Liver (tissue), 9 donors: Measurements from ENCODE around the gene JAKMIP3. TPM values are rescaled to one million over a fixed set of nuclear protein-coding genes. Genes with fewer than 3 reads are reported as not detected.

Experiments
- DNase-seq: peaks from one replicate; pipeline ENCODE4 v3.0.0-alpha.2; 2017; ENCODE audit warnings: low spot score
- H3K27ac ChIP-seq, 2 donors: one replicate each; pipeline ENCODE4 v1.7.0; 2013; ENCODE audit warnings: inconsistent platforms in 2 of 2, low read length in 2 of 2, control low read depth in 1 of 2, low read depth in 1 of 2, mild to moderate bottlenecking in 1 of 2
- H3K27me3 ChIP-seq, 4 donors: one replicate each; pipeline versions ENCODE4 v1.6.1 to v1.7.0; 2013; ENCODE audit warnings: low read length in 3 of 4, inconsistent platforms in 1 of 4, mild to moderate bottlenecking in 1 of 4, moderate library complexity in 1 of 4; ENCODE audit not compliant: control insufficient read depth in 4 of 4, insufficient read depth in 4 of 4
- H3K36me3 ChIP-seq, 4 donors: one replicate each; pipeline versions ENCODE4 v1.6.1 to v1.7.0; 2013; ENCODE audit warnings: low read length in 3 of 4, mild to moderate bottlenecking in 3 of 4, low read depth in 1 of 4, moderate library complexity in 1 of 4; ENCODE audit not compliant: control insufficient read depth in 4 of 4, insufficient read depth in 3 of 4
- H3K4me1 ChIP-seq, 4 donors: one replicate each; pipeline versions ENCODE4 v1.6.1 to v1.7.0; 2013; ENCODE audit warnings: low read length in 3 of 4, mild to moderate bottlenecking in 3 of 4, moderate library complexity in 1 of 4; ENCODE audit not compliant: control insufficient read depth in 4 of 4, insufficient read depth in 4 of 4
- H3K4me3 ChIP-seq, 3 donors: one replicate each; pipeline versions ENCODE4 v1.6.1 to v1.7.0; 2013; ENCODE audit warnings: low read length in 3 of 3, control low read depth in 1 of 3, low read depth in 1 of 3, mild to moderate bottlenecking in 1 of 3
- H3K9ac ChIP-seq, 2 donors: one replicate each; pipeline ENCODE4 v1.7.0; 2013; ENCODE audit warnings: low read length in 2 of 2, mild to moderate bottlenecking in 2 of 2, moderate library complexity in 2 of 2, control low read depth in 1 of 2, low read depth in 1 of 2
- H3K9me3 ChIP-seq, 4 donors: one replicate each; pipeline versions ENCODE4 v1.6.1 to v1.7.0; 2013; ENCODE audit warnings: low read length in 3 of 4; ENCODE audit not compliant: control insufficient read depth in 4 of 4
- EGR1 ChIP-seq, 2 donors: IDR thresholded peaks; 2 replicates each; pipeline ENCODE4 v1.6.1; 2016 to 2018; ENCODE audit warnings: antibody characterized with exemption in 2 of 2, low read depth in 2 of 2
- FOXA1 ChIP-seq: IDR thresholded peaks from 2 replicates; pipeline ENCODE4 v1.6.1; 2016; ENCODE audit warnings: antibody characterized with exemption
- FOXA2 ChIP-seq: IDR thresholded peaks from 2 replicates; pipeline ENCODE4 v1.6.1; 2016; ENCODE audit warnings: antibody characterized with exemption
- GABPA ChIP-seq, 2 donors: IDR thresholded peaks in 1 of 2; conservative IDR thresholded peaks in 1 of 2; 2 replicates each; pipeline ENCODE4 v1.6.1; 2016; ENCODE audit warnings: antibody characterized with exemption in 2 of 2, mild to moderate bottlenecking in 1 of 2, moderate library complexity in 1 of 2
- HNF4A ChIP-seq, 2 donors: conservative IDR thresholded peaks; 2 replicates each; pipeline ENCODE4 v1.6.1; 2016; ENCODE audit warnings: antibody characterized with exemption in 2 of 2, mild to moderate bottlenecking in 2 of 2
- HNF4G ChIP-seq: IDR thresholded peaks from 2 replicates; pipeline ENCODE4 v1.6.1; 2016; ENCODE audit warnings: antibody characterized with exemption
- JUND ChIP-seq, 2 donors: IDR thresholded peaks; 2 replicates each; pipeline ENCODE4 v1.6.1; 2016; ENCODE audit warnings: antibody characterized with exemption in 2 of 2
- NR2F2 ChIP-seq: IDR thresholded peaks from 2 replicates; pipeline ENCODE4 v1.6.1; 2016; ENCODE audit warnings: antibody characterized with exemption
- RAD21 ChIP-seq, 2 donors: IDR thresholded peaks; 2 replicates each; pipeline ENCODE4 v1.6.1; 2016; ENCODE audit warnings: antibody characterized with exemption in 2 of 2, mild to moderate bottlenecking in 2 of 2
- RXRA ChIP-seq, 2 donors: IDR thresholded peaks; 2 replicates each; pipeline ENCODE4 v1.6.1; 2017 to 2018; ENCODE audit warnings: antibody characterized with exemption in 2 of 2, mild to moderate bottlenecking in 1 of 2
- SP1 ChIP-seq: IDR thresholded peaks from 2 replicates; pipeline ENCODE4 v1.6.1; 2018; ENCODE audit warnings: antibody characterized with exemption, mild to moderate bottlenecking
- TAF1 ChIP-seq: conservative IDR thresholded peaks from 2 replicates; pipeline ENCODE4 v1.6.1; 2016; ENCODE audit warnings: antibody characterized with exemption, mild to moderate bottlenecking
- YY1 ChIP-seq: IDR thresholded peaks from 2 replicates; pipeline ENCODE4 v1.6.1; 2016; ENCODE audit warnings: antibody characterized with exemption, mild to moderate bottlenecking
- WGBS: extraction: QIAGEN DNeasy Blood & Tissue Kit; methylation state at CpG from one replicate; pipeline ENCODE4 v1.1.7; 2013; 5-methylcytosine and 5-hydroxymethylcytosine counted together
- polyA plus RNA-seq, 2 donors: library from polyadenylated mRNA; stranded (reverse) in 1 of 2; unstranded in 1 of 2; fragments of 200-250 nt in 1 of 2; fragments of >200 nt in 1 of 2; fragmentation: Nextera tagmentation in 1 of 2; extraction: Ambion mirVana in 1 of 2; gene quantifications; one replicate each; pipeline versions ENCODE4 v1.2.1 to v1.2.3, GENCODE V29; 2013 to 2015
- total RNA-seq, 2 donors: library from RNA; depleted of rRNA; stranded (reverse); fragments of >200 nt; gene quantifications; one replicate each; pipeline ENCODE4 v1.2.3, GENCODE V29; 2014
- TF ChIP-seq, protein P1 (sequence below): IDR thresholded peaks from 2 replicates; pipeline ENCODE4 v1.6.1; 2016; ENCODE audit warnings: antibody characterized with exemption
- TF ChIP-seq, protein P2 (sequence below): fragments of 150-350 bp; IDR thresholded peaks from 2 replicates; pipeline ENCODE4 v1.5.1; 2017; ENCODE audit warnings: improper control_type of control experiment, low read depth, low read length; ENCODE audit not compliant: missing input control
- TF ChIP-seq, protein P3 (sequence below): IDR thresholded peaks from 2 replicates; pipeline ENCODE4 v1.6.1; 2016; ENCODE audit warnings: antibody characterized with exemption
- TF ChIP-seq, protein P4 (sequence below): IDR thresholded peaks from 2 replicates; pipeline ENCODE4 v1.6.1; 2016; ENCODE audit warnings: antibody characterized with exemption, mild to moderate bottlenecking
- TF ChIP-seq, protein P5 (sequence below): IDR thresholded peaks from 2 replicates; pipeline ENCODE4 v1.6.1; 2016; ENCODE audit warnings: antibody characterized with exemption
- donor health status: healthy.
- donor health status: healthy.
- donor health status: healthy.
- donor health status: healthy.
- donor health status: healthy.

Gene JAKMIP3
- total and polyA plus RNA-seq, 4 donors: 0.08 to 0.17 (median 0.09) TPM; not detected in 1

DNA sequence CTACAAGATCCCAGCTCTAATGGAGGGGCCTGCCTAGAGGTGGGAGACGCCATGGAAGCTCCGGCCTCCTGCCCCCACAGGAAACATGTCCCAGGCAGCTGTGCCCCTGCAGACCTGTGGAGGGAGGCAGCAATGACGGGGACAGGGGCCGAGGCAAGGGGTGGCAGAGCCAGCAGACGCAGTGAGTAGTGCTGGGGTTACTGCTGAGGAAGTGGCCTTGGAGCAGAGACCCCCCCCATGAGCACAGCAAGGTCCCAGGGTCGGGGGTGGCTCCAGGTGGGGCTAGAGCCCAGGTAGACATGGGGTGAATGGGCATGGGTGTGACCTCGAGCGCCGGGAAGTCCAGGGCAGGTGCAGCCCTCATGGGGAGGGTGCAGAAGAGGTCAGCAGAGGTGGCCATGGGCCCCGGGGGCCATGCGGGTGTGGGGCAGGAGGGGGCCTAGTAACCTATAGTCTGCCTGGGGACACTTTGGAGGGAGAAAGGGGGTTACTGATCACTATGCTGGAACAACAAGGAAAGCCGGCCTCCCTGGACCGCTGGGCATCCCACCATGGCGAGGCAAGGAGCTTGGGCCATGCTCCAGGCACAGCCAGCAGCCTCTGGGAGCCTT is 45.5 kb downstream of the JAKMIP3 start:
- H3K36me3 ChIP-seq: no peaks in the 10 kb centered on the region
- H3K27ac ChIP-seq: no peak overlapping the region
- H3K4me3 ChIP-seq: no peak overlapping the region
- WGBS: 80% methylated on average over 14 of the region's 14 CpGs
- H3K9ac ChIP-seq: no peak overlapping the region
- no peak for TF ChIP-seq SP1
- TF ChIP-seq, protein P1, sequence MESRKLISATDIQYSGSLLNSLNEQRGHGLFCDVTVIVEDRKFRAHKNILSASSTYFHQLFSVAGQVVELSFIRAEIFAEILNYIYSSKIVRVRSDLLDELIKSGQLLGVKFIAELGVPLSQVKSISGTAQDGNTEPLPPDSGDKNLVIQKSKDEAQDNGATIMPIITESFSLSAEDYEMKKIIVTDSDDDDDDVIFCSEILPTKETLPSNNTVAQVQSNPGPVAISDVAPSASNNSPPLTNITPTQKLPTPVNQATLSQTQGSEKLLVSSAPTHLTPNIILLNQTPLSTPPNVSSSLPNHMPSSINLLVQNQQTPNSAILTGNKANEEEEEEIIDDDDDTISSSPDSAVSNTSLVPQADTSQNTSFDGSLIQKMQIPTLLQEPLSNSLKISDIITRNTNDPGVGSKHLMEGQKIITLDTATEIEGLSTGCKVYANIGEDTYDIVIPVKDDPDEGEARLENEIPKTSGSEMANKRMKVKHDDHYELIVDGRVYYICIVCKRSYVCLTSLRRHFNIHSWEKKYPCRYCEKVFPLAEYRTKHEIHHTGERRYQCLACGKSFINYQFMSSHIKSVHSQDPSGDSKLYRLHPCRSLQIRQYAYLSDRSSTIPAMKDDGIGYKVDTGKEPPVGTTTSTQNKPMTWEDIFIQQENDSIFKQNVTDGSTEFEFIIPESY: no peak
- TF ChIP-seq EGR1 (IDR thresholded peaks at IDR 0.05; ENCODE audit: low read depth in 2 of 2): no peak
- TF ChIP-seq, protein P2, sequence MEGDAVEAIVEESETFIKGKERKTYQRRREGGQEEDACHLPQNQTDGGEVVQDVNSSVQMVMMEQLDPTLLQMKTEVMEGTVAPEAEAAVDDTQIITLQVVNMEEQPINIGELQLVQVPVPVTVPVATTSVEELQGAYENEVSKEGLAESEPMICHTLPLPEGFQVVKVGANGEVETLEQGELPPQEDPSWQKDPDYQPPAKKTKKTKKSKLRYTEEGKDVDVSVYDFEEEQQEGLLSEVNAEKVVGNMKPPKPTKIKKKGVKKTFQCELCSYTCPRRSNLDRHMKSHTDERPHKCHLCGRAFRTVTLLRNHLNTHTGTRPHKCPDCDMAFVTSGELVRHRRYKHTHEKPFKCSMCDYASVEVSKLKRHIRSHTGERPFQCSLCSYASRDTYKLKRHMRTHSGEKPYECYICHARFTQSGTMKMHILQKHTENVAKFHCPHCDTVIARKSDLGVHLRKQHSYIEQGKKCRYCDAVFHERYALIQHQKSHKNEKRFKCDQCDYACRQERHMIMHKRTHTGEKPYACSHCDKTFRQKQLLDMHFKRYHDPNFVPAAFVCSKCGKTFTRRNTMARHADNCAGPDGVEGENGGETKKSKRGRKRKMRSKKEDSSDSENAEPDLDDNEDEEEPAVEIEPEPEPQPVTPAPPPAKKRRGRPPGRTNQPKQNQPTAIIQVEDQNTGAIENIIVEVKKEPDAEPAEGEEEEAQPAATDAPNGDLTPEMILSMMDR: no peak
- no peak for TF ChIP-seq RXRA (IDR thresholded peaks at IDR 0.05)
- no peak for TF ChIP-seq RAD21 (IDR thresholded peaks at IDR 0.05)
- no peak for TF ChIP-seq TAF1
- TF ChIP-seq JUND (IDR thresholded peaks at IDR 0.05): no peak
- TF ChIP-seq GABPA (IDR thresholded peaks at IDR 0.05 in 1 of 2, conservative IDR thresholded peaks at IDR 0.05 in 1 of 2): no peak
- TF ChIP-seq FOXA1: no peak
- no peak for TF ChIP-seq HNF4G
- TF ChIP-seq, protein P3, sequence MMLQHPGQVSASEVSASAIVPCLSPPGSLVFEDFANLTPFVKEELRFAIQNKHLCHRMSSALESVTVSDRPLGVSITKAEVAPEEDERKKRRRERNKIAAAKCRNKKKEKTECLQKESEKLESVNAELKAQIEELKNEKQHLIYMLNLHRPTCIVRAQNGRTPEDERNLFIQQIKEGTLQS: no peak
- no peak for TF ChIP-seq YY1
- no peak for TF ChIP-seq FOXA2
- TF ChIP-seq, protein P4, sequence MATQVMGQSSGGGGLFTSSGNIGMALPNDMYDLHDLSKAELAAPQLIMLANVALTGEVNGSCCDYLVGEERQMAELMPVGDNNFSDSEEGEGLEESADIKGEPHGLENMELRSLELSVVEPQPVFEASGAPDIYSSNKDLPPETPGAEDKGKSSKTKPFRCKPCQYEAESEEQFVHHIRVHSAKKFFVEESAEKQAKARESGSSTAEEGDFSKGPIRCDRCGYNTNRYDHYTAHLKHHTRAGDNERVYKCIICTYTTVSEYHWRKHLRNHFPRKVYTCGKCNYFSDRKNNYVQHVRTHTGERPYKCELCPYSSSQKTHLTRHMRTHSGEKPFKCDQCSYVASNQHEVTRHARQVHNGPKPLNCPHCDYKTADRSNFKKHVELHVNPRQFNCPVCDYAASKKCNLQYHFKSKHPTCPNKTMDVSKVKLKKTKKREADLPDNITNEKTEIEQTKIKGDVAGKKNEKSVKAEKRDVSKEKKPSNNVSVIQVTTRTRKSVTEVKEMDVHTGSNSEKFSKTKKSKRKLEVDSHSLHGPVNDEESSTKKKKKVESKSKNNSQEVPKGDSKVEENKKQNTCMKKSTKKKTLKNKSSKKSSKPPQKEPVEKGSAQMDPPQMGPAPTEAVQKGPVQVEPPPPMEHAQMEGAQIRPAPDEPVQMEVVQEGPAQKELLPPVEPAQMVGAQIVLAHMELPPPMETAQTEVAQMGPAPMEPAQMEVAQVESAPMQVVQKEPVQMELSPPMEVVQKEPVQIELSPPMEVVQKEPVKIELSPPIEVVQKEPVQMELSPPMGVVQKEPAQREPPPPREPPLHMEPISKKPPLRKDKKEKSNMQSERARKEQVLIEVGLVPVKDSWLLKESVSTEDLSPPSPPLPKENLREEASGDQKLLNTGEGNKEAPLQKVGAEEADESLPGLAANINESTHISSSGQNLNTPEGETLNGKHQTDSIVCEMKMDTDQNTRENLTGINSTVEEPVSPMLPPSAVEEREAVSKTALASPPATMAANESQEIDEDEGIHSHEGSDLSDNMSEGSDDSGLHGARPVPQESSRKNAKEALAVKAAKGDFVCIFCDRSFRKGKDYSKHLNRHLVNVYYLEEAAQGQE: no peak
- TF ChIP-seq HNF4A (conservative IDR thresholded peaks at IDR 0.05): no peak
- TF ChIP-seq NR2F2: no peak
- TF ChIP-seq, protein P5, sequence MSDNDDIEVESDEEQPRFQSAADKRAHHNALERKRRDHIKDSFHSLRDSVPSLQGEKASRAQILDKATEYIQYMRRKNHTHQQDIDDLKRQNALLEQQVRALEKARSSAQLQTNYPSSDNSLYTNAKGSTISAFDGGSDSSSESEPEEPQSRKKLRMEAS: no peak
- no peaks in the 10 kb centered on the region for H3K27me3 ChIP-seq
- no peaks in the 10 kb centered on the region for H3K9me3 ChIP-seq
- peaks cover 0 to 3% (median 0%) of the 10 kb centered on the region in 4 donors for H3K4me1 ChIP-seq
- DNase-seq: no peak
